H9 (cell line): ENCODE measurements around the gene GPR153. TPM values are rescaled to one million over a fixed set of nuclear protein-coding genes. Genes with fewer than 3 reads are reported as not detected.

Source experiments
- DNase-seq: peaks from one replicate; pipeline ENCODE4 v3.0.0-alpha.2; 2017
- H2AFZ ChIP-seq: one replicate; pipeline ENCODE4 v1.6.1; 2013; ENCODE audit warnings: mild to moderate bottlenecking, low read length, control low read depth, moderate library complexity
- H2AK5ac ChIP-seq: 2 replicates; pipeline ENCODE4 v1.6.1; 2013; ENCODE audit warnings: low read length, control low read depth, mixed read lengths; ENCODE audit not compliant: insufficient read length
- H2BK120ac ChIP-seq: one replicate; pipeline ENCODE4 v1.6.1; 2013; ENCODE audit warnings: low read depth, mild to moderate bottlenecking, low read length, control low read depth, inconsistent platforms; ENCODE audit not compliant: poor library complexity, severe bottlenecking
- H2BK12ac ChIP-seq: 2 replicates; pipeline ENCODE4 v1.6.1; 2013; ENCODE audit warnings: low read length, control low read depth, mixed read lengths, low read depth; ENCODE audit not compliant: insufficient read length
- H2BK15ac ChIP-seq: 2 replicates; pipeline ENCODE4 v1.6.1; 2013; ENCODE audit warnings: low read depth, low read length, control low read depth
- H2BK20ac ChIP-seq: one replicate; pipeline ENCODE4 v1.6.1; 2013; ENCODE audit warnings: low read depth, mild to moderate bottlenecking, low read length, control low read depth, inconsistent platforms; ENCODE audit not compliant: poor library complexity, severe bottlenecking
- H2BK5ac ChIP-seq: 2 replicates; pipeline ENCODE4 v1.6.1; 2013; ENCODE audit warnings: low read length, control low read depth, mixed read lengths; ENCODE audit not compliant: insufficient read length
- H3K14ac ChIP-seq: 2 replicates; pipeline ENCODE4 v1.6.1; 2013; ENCODE audit warnings: low read length, control low read depth; ENCODE audit not compliant: insufficient read depth
- H3K18ac ChIP-seq: 2 replicates; pipeline ENCODE4 v1.6.1; 2013; ENCODE audit warnings: low read depth, mild to moderate bottlenecking, mixed read lengths, low read length, control low read depth; ENCODE audit not compliant: insufficient read length
- H3K23ac ChIP-seq: 2 replicates; pipeline ENCODE4 v1.6.1; 2013; ENCODE audit warnings: low read length, control low read depth, mixed read lengths, low read depth; ENCODE audit not compliant: insufficient read length
- H3K23me2 ChIP-seq: 2 replicates; pipeline ENCODE4 v1.6.1; 2013; ENCODE audit warnings: low read depth, mild to moderate bottlenecking, mixed read lengths, low read length, control low read depth; ENCODE audit not compliant: insufficient read length, poor library complexity, severe bottlenecking
- H3K27ac ChIP-seq: 2 replicates; pipeline ENCODE4 v1.5.1; 2013; ENCODE audit warnings: low read length, control low read depth, mixed read lengths, low read depth; ENCODE audit not compliant: insufficient read length
- H3K27me3 ChIP-seq: 2 replicates; pipeline ENCODE4 v1.6.1; 2013; ENCODE audit warnings: low read length, control low read depth, inconsistent platforms; ENCODE audit not compliant: insufficient read depth
- H3K4ac ChIP-seq: 2 replicates; pipeline ENCODE4 v1.6.1; 2013; ENCODE audit warnings: low read depth, mild to moderate bottlenecking, control low read depth, inconsistent platforms, low read length, moderate library complexity
- H3K4me1 ChIP-seq: 2 replicates; pipeline ENCODE4 v1.6.1; 2013; ENCODE audit warnings: low read length, control low read depth, inconsistent platforms; ENCODE audit not compliant: insufficient read depth
- H3K4me2 ChIP-seq: 2 replicates; pipeline ENCODE4 v1.6.1; 2013; ENCODE audit warnings: low read length, control low read depth, mixed read lengths; ENCODE audit not compliant: insufficient read length, insufficient read depth
- H3K56ac ChIP-seq: 2 replicates; pipeline ENCODE4 v1.6.1; 2013; ENCODE audit warnings: low read depth, mild to moderate bottlenecking, mixed read lengths, low read length, control low read depth; ENCODE audit not compliant: insufficient read length
- H3K79me1 ChIP-seq: 2 replicates; pipeline ENCODE4 v1.6.1; 2013; ENCODE audit warnings: low read depth, mild to moderate bottlenecking, moderate library complexity, low read length, control low read depth, inconsistent platforms; ENCODE audit not compliant: insufficient read depth, poor library complexity, severe bottlenecking
- H3K79me2 ChIP-seq: 2 replicates; pipeline ENCODE4 v1.6.1; 2013; ENCODE audit warnings: low read length, control low read depth, inconsistent platforms; ENCODE audit not compliant: insufficient read depth
- H3K9ac ChIP-seq: 2 replicates; pipeline ENCODE4 v1.6.1; 2013; ENCODE audit warnings: low read length, control low read depth, mixed read lengths; ENCODE audit not compliant: insufficient read length; ENCODE audit errors: extremely low read depth
- H3K9me3 ChIP-seq: one replicate; pipeline ENCODE4 v1.6.1; 2013; ENCODE audit warnings: low read depth, low read length, inconsistent platforms; ENCODE audit not compliant: control insufficient read depth
- H3T11ph ChIP-seq: one replicate; pipeline ENCODE4 v1.6.1; 2013; ENCODE audit warnings: mild to moderate bottlenecking, low read length, control low read depth, inconsistent platforms
- H4K20me1 ChIP-seq: one replicate; pipeline ENCODE4 v1.6.1; 2013; ENCODE audit not compliant: control insufficient read depth, insufficient read length, insufficient read depth
- H4K5ac ChIP-seq: 2 replicates; pipeline ENCODE4 v1.6.1; 2013; ENCODE audit warnings: low read depth, mild to moderate bottlenecking, mixed read lengths, low read length, control low read depth; ENCODE audit not compliant: insufficient read length
- H4K8ac ChIP-seq: replicated peaks from 2 replicates; pipeline ENCODE4 v1.6.1; 2013; ENCODE audit warnings: low read length, control low read depth, mixed read lengths, low read depth; ENCODE audit not compliant: insufficient read length
- H4K91ac ChIP-seq: 2 replicates; pipeline ENCODE4 v1.6.1; 2013; ENCODE audit warnings: low read depth, mild to moderate bottlenecking, moderate library complexity, mixed read lengths, low read length, control low read depth; ENCODE audit not compliant: insufficient read length
- H3K27ac Mint-ChIP-seq, 3 experiments: 2 replicates in 2 of 3; 3 replicates in 1 of 3; pipeline ENCODE4 v1.8.0; 2020 to 2021; ENCODE audit warnings: mixed read lengths in 3 of 3, mild to moderate bottlenecking in 1 of 3, moderate library complexity in 1 of 3
- H3K27me3 Mint-ChIP-seq: 2 replicates; pipeline ENCODE4 v1.8.0; 2021; ENCODE audit warnings: low read depth, mild to moderate bottlenecking, moderate library complexity, mixed read lengths
- H3K36me3 Mint-ChIP-seq, 3 experiments: 2 replicates in 2 of 3; 3 replicates in 1 of 3; pipeline ENCODE4 v1.8.0; 2020 to 2021; ENCODE audit warnings: low read depth in 3 of 3, mixed read lengths in 3 of 3; ENCODE audit not compliant: insufficient read depth in 1 of 3
- H3K4me1 Mint-ChIP-seq, 2 experiments: 2 replicates each; pipeline ENCODE4 v1.8.0; 2020; ENCODE audit warnings: mixed read lengths in 2 of 2
- H3K4me3 Mint-ChIP-seq, 2 experiments: 2 replicates in 1 of 2; 3 replicates in 1 of 2; pipeline ENCODE4 v1.8.0; 2020 to 2021; ENCODE audit warnings: mild to moderate bottlenecking in 2 of 2, mixed read lengths in 2 of 2, moderate library complexity in 1 of 2
- H3K9me3 Mint-ChIP-seq, 2 experiments: 2 replicates in 1 of 2; 3 replicates in 1 of 2; pipeline ENCODE4 v1.8.0; 2020; ENCODE audit warnings: mild to moderate bottlenecking in 2 of 2, mixed read lengths in 2 of 2, moderate library complexity in 1 of 2
- WGBS: extraction: QIAGEN DNeasy Blood & Tissue Kit; methylation state at CpG from one replicate; pipeline ENCODE4 v1.1.7; 2013; ENCODE audit warnings: missing lambda C conversion rate, low lambda C conversion rate, mixed read lengths; ENCODE audit not compliant: insufficient read length; ENCODE audit errors: extremely low coverage; 5-methylcytosine and 5-hydroxymethylcytosine counted together
- total RNA-seq: library from RNA; stranded (reverse); gene quantifications from 2 replicates; pipeline ENCODE4 v1.2.1, GENCODE V29; 2021
- TF ChIP-seq, protein P1 (sequence below): fragments of 200-600 bp; sonication (generic); conservative IDR thresholded peaks from 3 replicates; pipeline ENCODE4 v1.8.0; 2021; ENCODE audit warnings: antibody characterized with exemption, mild to moderate bottlenecking

The GPR153 gene
- total RNA-seq, 1 experiment from 2014 or later: 8.9 TPM

- no peak overlapping the region for H3K14ac ChIP-seq
- no peaks in the 10 kb centered on the region for H3K27me3 ChIP-seq
- H2BK5ac ChIP-seq: no peak overlapping the region
- Mint-ChIP-seq H3K27ac (peak overlapping the region in 1 of 3 experiments; percentile 81; a peak in 2 of 7 replicates), H3K27me3 (peaks cover 2% of the 10 kb centered on the region), H3K9me3 (no peaks in the 10 kb centered on the region), H3K36me3 (peaks cover 30 to 54% (median 36%) of the 10 kb centered on the region in 3 experiments; a peak in 6 of 7 replicates), H3K4me3 (no peak overlapping the region), H3K4me1 (peaks cover 2 to 6% of the 10 kb centered on the region in 2 experiments; a peak in 2 of 4 replicates)
- H3K4me2 ChIP-seq: no peak overlapping the region
- H4K20me1 ChIP-seq: no peaks in the 10 kb centered on the region
- no peak overlapping the region for H3K4ac ChIP-seq
- H2BK15ac ChIP-seq: no peak overlapping the region
- no peak overlapping the region for H3K18ac ChIP-seq
- H3K23me2 ChIP-seq: no peaks in the 10 kb centered on the region
- H4K5ac ChIP-seq: no peak overlapping the region
- no peak overlapping the region for H3T11ph ChIP-seq
- no peak overlapping the region for H3K27ac ChIP-seq
- no peak overlapping the region for H3K56ac ChIP-seq
- H2AFZ ChIP-seq: no peak overlapping the region
- H3K79me1 ChIP-seq: peaks cover 3% of the 10 kb centered on the region
- H3K9ac ChIP-seq: no peak overlapping the region
- WGBS: no CpG with 5 or more reads among the region's 12 CpGs
- TF ChIP-seq, protein P1, sequence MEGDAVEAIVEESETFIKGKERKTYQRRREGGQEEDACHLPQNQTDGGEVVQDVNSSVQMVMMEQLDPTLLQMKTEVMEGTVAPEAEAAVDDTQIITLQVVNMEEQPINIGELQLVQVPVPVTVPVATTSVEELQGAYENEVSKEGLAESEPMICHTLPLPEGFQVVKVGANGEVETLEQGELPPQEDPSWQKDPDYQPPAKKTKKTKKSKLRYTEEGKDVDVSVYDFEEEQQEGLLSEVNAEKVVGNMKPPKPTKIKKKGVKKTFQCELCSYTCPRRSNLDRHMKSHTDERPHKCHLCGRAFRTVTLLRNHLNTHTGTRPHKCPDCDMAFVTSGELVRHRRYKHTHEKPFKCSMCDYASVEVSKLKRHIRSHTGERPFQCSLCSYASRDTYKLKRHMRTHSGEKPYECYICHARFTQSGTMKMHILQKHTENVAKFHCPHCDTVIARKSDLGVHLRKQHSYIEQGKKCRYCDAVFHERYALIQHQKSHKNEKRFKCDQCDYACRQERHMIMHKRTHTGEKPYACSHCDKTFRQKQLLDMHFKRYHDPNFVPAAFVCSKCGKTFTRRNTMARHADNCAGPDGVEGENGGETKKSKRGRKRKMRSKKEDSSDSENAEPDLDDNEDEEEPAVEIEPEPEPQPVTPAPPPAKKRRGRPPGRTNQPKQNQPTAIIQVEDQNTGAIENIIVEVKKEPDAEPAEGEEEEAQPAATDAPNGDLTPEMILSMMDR: no peak
- H2BK20ac ChIP-seq: no peak overlapping the region
- H3K79me2 ChIP-seq: no peaks in the 10 kb centered on the region
- H2AK5ac ChIP-seq: no peak overlapping the region
- H4K91ac ChIP-seq: no peak overlapping the region
- no peak for DNase-seq
- no peak overlapping the region for H2BK120ac ChIP-seq
- H3K23ac ChIP-seq: no peak overlapping the region
- H2BK12ac ChIP-seq: no peak overlapping the region
- H4K8ac ChIP-seq: no peak overlapping the region
- no peaks in the 10 kb centered on the region for H3K4me1 ChIP-seq
- H3K9me3 ChIP-seq: no peaks in the 10 kb centered on the region
These were observed 39.6 kb downstream of the GPR153 start for GRCh38 chr1:6221210-6221784.
